ENCODE measurements around the gene DPH1.
A peak's percentile ranks its signal among the peaks of the same experiment; 100 is the strongest.

DPH1 gene

DNA sequence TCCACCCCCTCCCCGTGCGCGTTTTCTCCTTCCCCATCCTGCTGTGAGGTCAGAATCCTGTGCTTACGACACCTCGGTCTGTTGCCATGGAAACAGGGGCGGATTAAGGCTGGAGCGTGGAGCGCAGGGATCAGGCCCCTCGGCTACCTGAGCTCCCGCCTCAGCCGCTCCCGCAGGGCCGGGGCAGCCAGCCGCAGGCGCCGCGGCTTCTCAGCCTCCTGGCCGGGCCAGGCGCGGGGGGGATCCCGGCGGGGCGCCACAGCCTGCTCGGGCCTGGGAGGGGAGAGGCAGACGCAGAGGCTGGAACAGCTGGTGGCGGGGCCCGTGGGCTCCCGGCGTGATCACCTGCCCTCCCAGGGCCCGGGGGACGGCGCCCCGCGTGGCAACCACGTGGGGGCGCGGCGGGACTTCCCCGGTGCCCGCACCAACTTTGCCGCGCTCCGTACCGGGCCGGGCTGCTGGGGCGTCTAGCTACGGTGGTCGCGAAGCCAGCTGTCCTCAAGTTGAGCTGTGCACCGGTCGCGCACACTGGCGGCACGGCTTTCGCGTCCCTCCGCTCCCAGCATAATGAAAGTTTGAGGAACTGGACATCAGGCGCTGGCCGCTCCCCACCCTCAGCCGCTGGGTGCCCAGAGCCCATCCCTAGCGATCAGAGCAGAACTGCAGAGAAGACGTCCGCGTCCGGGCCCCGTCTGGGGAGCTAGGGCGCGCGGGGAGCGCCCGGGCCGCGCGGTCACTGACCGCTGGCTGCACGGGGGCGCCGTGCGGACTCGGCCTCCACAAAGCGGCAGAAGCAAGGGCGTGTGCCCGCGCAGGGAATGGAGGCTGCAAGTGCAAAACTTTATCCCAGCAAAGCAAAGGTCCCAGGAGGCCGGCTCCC, 6.0 kb upstream of the DPH1 start:
- in situ Hi-C loops (cut with HindIII; ENCODE audit: low pct_ligation_motif_present, low pct_unique_long_range_greater_than_20kb, low sequenced_read_pairs), result no loop called here
- no peak for DNase-seq

- no peak for DNase-seq
- in situ Hi-C loops (cut with HindIII; ENCODE audit: low pct_ligation_motif_present, low pct_unique_long_range_greater_than_20kb, low sequenced_read_pairs), result loop anchor here (25.0 kb wide), 1 partner anchor 137 kb away; no protein-coding TSS in a partner anchor
Measured at GRCh38 chr17:2024572-2025219, 5.3 kb upstream of the DPH1 start.

DNA sequence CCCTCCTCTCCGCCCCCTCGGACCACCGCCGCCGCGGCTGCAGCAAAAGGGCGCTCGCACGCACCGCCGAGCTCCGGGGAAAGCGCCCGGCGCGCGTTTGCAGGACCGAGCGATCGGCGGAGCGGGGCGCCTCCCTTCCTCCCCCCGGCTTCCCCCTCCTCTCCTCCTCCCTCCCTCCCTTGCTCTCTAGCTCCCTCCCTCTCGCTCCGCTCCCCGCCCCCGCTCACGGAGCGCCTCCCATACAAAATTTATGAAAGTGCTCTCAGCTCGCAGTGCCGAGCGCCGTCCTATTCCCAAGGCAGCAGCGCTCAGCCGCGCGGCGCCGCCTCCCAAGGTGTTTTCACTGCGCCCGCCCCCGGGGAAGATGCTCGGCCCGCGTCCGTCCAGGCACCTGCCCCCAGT, 4.7 kb upstream of the DPH1 start, which contains the start of gene RTN4RL1:
RTN4RL1 (minus strand) TSS at position 115 of the 402 bp plus-strand sequence. CDS start 469 bp downstream, outside the sequence.
- in situ Hi-C loops (cut with HindIII; ENCODE audit: low pct_ligation_motif_present, low pct_unique_long_range_greater_than_20kb, low sequenced_read_pairs), result loop anchor here (25.0 kb wide), 1 partner anchor 138 kb away; no protein-coding TSS in a partner anchor
- peak; percentile 61 for DNase-seq

GRCh38 chr17:2025622-2026309, 4.2 kb upstream of the DPH1 start:
- in situ Hi-C loops (cut with HindIII; ENCODE audit: low pct_ligation_motif_present, low pct_unique_long_range_greater_than_20kb, low sequenced_read_pairs), result loop anchor here (25.0 kb wide), 1 partner anchor 138 kb away; no protein-coding TSS in a partner anchor

GRCh38 chr17:2027528-2028233, 2.3 kb upstream of the DPH1 start:
- in situ Hi-C loops (cut with HindIII; ENCODE audit: low pct_ligation_motif_present, low pct_unique_long_range_greater_than_20kb, low sequenced_read_pairs), result loop anchor here (25.0 kb wide), 1 partner anchor 140 kb away; no protein-coding TSS in a partner anchor

More at GRCh38 chr17:2025622-2026309, 4.2 kb upstream of the DPH1 start:
- peak; percentile 80 for DNase-seq

GRCh38 chr17:2028234-2028614, 1.7 kb upstream of the DPH1 start:
- no peak for DNase-seq
- in situ Hi-C loops (cut with HindIII; ENCODE audit: low pct_ligation_motif_present, low pct_unique_long_range_greater_than_20kb, low sequenced_read_pairs), result loop anchor here (25.0 kb wide), 1 partner anchor 141 kb away; no protein-coding TSS in a partner anchor

More at GRCh38 chr17:2027528-2028233, 2.3 kb upstream of the DPH1 start:
- DNase-seq, result no peak

GRCh38 chr17:2028737-2029136, 1.2 kb upstream of the DPH1 start:
- no peak for DNase-seq
- in situ Hi-C loops (cut with HindIII; ENCODE audit: low pct_ligation_motif_present, low pct_unique_long_range_greater_than_20kb, low sequenced_read_pairs), result loop anchor here (25.0 kb wide), 1 partner anchor 141 kb away; no protein-coding TSS in a partner anchor

GRCh38 chr17:2030779-2031163, 818 bp downstream of the DPH1 start:
- no peak for DNase-seq
- in situ Hi-C loops (cut with HindIII; ENCODE audit: low pct_ligation_motif_present, low pct_unique_long_range_greater_than_20kb, low sequenced_read_pairs), result loop anchor here (25.0 kb wide), 1 partner anchor 143 kb away; no protein-coding TSS in a partner anchor

DNA sequence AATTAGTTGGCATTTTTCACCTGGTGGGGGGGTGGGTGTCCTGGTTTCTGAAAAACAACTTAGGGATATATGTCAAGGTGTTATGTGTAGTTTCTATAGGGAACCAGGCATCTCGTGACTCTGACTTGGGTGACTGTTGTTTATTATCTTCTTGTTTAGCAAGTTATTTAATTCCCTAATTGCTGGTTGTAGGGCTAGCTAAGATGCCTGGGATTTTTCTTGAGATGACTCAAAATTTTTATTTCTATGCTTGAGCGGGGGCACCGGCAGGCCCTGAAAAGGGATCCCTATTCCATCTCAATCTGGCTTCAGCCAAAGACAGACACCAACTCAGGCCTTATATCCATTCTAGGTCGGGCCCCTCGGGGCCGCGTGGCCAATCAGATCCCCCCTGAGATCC, 3.2 kb downstream of the DPH1 start:
- DNase-seq, result no peak
- in situ Hi-C loops (cut with HindIII; ENCODE audit: low pct_ligation_motif_present, low pct_unique_long_range_greater_than_20kb, low sequenced_read_pairs), result loop anchor here (25.0 kb wide), 1 partner anchor 146 kb away; no protein-coding TSS in a partner anchor

DNA sequence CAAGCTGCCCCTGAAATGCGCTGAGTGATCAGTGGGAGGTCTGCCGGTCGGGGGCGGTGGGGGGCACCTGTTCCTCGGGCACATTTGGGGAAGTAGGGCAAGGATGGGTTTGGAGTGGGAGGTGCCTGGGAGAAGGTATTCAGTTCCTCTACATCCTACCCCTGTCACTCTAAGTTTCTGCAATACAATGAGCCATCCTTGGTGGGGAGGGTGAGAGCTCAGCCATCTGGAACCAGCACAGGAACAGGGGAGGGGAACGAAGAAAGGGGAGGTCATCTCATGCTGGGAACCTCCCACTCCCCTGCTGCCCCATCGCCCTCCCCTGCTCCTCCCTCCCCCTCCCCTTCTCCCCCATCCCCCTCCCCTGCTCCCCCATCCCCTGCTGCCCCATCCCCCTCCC, 4.2 kb downstream of the DPH1 start:
- in situ Hi-C loops (cut with HindIII; ENCODE audit: low pct_ligation_motif_present, low pct_unique_long_range_greater_than_20kb, low sequenced_read_pairs), result loop anchor here (25.0 kb wide), 1 partner anchor 147 kb away; no protein-coding TSS in a partner anchor
- DNase-seq, result peak; percentile 46

DNA sequence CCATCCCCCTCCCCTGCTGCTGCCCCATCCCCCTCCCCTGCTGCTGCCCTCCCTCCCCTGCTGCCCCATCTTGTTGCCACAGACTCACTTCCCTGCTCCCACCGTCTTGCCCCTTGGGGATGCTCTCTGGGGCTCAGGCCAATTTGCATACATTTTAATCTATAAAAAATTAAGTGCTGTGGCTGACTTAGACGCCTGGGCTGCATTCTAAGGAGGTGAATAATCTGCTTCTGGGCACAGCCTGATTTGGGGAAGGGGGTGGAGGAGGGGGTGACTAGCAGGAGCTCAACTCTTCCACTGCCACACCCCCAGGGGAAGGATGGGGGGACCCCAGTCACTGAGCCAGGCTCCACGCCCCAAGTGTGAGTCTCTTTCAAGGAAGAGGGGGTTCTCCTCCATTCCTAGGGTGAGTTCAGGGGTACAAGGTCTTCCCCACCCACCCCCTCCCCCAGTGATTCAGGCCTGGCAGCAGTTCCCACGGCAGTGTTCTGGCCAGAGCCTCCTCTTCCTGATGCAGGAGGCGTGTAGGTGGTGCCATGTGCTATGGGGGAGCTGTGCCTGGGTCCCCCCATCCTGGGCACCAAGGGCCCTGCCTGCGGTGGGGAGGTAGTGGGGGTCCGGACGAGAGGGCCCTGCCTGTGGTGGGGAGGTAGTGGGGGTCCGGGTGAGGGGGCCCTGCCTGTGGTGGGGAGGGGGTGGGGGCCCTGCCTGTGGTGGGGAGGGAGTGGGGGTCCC, 5.0 kb downstream of the DPH1 start:
- in situ Hi-C loops (cut with HindIII; ENCODE audit: low pct_ligation_motif_present, low pct_unique_long_range_greater_than_20kb, low sequenced_read_pairs), result loop anchor here (25.0 kb wide), 1 partner anchor 148 kb away; no protein-coding TSS in a partner anchor
- no peak for DNase-seq

DNA sequence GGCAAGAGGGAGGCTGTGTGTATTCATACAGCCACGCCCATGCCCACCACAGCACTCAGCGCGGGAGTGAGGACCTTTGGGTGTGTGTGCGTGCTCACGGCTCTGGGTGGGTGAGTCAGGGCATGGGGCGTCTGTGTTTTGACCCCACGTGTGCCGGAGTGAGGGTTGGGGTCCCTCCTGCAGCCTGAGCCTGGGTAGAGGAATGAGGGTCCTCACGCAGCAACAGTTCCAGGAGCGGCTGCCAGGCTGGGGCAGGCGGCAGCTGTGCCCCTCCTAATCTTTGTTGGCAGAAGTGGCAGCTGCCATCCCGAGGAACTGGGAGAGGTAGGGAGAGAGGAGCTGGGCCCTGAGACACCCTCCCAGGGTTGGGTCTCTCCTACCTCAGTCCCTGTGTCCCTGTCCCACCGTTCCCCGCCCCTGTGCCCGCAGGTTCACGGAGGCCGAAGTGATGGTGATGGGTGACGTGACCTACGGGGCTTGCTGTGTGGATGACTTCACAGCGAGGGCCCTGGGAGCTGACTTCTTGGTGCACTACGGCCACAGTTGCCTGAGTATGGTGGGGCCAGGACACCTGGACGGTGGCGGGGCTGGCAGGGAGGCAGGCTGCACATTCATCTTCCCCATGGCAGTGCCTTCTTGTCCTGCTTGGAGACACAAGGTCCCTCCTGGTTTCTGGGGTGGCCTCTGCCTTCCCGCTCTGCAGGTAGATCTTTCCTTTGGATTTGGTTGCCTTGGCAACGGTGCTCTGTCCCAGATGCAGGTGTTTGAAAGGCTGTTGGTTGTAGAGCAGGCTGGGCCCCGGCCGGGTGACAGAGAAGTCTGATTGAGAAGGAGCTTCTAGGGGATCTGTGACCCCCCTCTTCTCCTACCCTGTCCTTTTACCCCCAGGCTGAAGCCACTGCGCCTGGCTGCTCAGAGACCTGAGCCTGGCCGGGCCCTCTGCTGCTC, 5.9 kb downstream of the DPH1 start:
- DNase-seq, result no peak
- in situ Hi-C loops (cut with HindIII; ENCODE audit: low pct_ligation_motif_present, low pct_unique_long_range_greater_than_20kb, low sequenced_read_pairs), result loop anchor here (25.0 kb wide), 1 partner anchor 149 kb away; no protein-coding TSS in a partner anchor

GRCh38 chr17:2037155-2037554, 7.2 kb downstream of the DPH1 start:
- DNase-seq, result no peak
- in situ Hi-C loops (cut with HindIII; ENCODE audit: low pct_ligation_motif_present, low pct_unique_long_range_greater_than_20kb, low sequenced_read_pairs), result loop anchor here (25.0 kb wide), 1 partner anchor 150 kb away; no protein-coding TSS in a partner anchor

DNA sequence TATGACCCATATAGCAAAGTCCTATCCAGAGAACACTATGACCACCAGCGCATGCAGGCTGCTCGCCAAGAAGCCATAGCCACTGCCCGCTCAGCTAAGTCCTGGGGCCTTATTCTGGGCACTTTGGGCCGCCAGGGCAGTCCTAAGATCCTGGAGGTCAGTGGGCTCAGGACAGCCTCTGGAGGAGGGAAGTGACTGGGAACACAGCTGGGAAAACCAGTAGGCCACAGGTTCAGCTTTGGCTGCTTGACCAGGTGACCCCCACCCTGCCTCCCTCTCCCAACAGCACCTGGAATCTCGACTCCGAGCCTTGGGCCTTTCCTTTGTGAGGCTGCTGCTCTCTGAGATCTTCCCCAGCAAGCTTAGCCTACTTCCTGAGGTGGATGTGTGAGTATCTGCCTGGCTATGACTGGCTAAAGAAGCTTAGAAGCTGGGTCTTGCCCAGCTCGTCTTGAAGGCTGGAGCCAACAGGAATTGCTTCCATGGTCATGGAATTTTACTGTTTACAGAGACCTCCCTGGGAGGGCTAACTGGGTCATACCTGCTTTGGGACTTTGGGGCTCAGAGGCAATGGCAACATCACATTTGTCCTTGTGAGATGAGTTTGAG, 10.4 kb downstream of the DPH1 start:
- DNase-seq, result no peak
- in situ Hi-C loops (cut with HindIII; ENCODE audit: low pct_ligation_motif_present, low pct_unique_long_range_greater_than_20kb, low sequenced_read_pairs), result loop anchor here (25.0 kb wide), 1 partner anchor 153 kb away; no protein-coding TSS in a partner anchor

DNA sequence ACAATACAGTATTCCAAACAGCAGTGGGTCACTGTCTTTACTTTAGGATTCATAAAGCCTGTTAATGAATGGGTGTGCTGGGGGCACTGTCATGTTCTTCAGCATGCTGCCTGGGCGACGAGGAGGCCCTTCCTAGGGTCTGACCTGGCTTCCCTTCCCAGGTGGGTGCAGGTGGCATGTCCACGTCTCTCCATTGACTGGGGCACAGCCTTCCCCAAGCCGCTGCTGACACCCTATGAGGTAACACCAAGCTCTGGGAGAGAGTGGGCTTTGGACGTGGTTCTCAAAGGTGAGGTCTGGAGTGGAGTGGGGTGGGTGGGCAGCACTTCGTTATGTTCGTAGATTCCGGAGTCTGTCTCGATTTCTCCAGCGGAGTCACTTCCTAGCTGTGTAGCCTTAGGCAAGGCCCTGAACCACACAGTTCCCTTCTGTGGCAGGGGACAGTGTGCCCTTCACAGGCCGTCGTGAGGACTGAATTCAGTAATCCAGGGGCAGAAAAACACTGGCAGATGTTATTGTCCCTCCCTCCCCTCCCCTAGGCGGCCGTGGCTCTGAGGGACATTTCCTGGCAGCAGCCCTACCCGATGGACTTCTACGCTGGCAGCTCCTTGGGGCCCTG, 11.1 kb downstream of the DPH1 start:
- no peak for DNase-seq
- in situ Hi-C loops (cut with HindIII; ENCODE audit: low pct_ligation_motif_present, low pct_unique_long_range_greater_than_20kb, low sequenced_read_pairs), result loop anchor here (25.0 kb wide), 1 partner anchor 154 kb away; no protein-coding TSS in a partner anchor

Measured in ACHN (cell line).